HG03097 (cell line): ENCODE data around the gene MAGEA9B.
"Not testable (repeated sequence)": the region's sequence is repeated elsewhere in the genome, so short reads cannot be mapped to it uniquely, and the experiment has no call there.

ENCODE experiments used
- ATAC-seq: cut with Tn5 transposase; IDR thresholded peaks from one replicate; pipeline ENCODE4 v1.9.1; 2021; ENCODE audit not compliant: unreplicated experiment, low FRiP score

The MAGEA9B gene

DNA sequence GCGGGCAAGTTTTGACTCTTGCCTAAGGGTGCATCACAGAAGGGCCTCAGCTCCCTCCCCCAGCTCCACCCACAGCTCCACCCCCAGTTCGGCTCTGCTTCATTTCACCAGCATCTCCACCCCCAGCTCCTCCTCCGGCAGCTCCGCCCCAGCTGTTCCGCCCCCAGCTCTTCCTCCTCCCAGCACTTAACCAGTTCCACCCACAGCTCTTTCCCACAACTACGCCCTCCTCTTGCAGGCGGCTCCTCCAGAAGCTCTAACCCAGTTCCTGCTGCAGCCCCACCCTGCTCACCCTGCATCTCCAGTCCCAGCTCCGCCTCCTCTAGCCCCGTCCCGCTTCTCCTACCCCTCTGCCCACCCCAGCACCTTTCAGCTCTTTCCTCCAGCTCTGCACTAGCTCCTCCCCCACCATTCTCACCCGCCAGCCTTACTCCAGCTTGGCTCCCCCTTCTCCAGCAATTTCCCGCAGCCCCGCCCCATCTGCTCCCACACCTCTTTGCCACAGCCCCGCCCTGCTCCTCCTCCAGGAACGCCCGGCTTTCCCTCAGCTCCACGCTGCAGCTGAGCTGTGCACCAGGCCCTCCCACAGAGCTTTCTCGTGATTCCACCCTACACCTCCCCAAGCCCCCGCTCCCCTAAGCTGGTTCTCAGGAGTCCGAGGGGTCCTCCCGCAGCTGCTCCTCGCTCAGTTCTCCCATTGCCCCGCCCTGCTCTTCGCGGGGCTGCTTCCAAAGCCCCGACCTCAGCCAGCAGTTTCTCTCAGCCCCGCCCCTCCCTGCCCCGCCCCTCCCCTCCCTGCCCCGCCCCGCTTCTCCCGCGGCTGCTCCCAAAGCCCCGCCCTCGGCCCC lies 47.8 kb downstream of the MAGEA9B start:
- ATAC-seq = peak; percentile 40

DNA sequence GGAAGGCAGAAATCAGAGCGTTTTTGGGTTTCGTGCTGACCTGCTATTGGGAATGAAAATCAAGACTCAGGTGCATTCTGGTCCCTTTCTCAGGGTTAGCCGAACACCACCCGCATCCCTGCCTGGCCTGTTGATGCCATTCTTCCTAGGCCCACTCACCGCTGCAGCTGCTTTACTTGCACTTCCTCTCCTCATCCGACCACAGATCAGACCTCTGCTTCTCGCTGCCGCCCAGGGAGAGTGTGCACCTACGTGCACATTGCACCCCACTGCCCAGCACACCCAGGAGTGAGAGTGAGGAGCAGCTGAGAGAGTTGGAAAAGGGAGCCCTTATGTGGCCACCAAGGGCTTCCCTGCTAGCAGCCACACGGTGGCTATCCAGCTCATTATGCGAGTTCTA lies 49.8 kb downstream of the MAGEA9B start:
- not testable (repeated sequence) for ATAC-seq

DNA sequence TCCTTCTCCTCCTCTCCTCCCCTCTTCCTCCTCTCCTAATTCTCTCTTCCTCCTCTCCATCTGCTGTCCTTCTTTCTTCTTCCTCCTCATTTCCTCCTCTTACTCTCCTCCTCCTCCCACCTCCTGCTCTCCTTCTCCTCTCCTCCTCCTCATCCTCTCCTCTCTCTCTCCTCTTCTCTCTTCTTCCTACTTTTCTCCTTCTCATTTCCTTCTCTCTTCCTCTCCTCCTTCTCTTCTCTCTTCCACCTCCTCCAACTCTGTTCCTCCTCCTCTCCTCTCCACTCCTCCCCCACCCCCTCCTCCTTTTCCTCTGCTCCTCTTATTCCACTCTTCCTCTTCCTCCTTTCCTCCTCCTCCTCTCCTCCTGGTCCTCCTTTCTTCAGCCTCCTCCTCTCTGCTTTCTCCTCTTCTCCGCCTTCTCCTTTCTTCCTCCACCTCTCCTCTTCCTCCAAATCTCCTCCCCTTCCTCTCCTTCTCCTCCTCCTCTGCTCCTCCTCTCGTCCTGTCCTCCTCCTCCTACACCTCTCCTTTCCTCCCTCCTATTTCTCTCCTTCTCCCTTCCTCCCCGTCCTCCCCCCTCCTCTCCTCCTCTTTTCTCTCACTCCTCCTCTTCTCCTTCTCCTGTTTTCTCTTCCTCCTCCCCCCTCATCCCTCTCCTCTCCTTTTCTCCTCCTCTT lies 52.2 kb downstream of the MAGEA9B start:
- not testable (repeated sequence) for ATAC-seq

DNA sequence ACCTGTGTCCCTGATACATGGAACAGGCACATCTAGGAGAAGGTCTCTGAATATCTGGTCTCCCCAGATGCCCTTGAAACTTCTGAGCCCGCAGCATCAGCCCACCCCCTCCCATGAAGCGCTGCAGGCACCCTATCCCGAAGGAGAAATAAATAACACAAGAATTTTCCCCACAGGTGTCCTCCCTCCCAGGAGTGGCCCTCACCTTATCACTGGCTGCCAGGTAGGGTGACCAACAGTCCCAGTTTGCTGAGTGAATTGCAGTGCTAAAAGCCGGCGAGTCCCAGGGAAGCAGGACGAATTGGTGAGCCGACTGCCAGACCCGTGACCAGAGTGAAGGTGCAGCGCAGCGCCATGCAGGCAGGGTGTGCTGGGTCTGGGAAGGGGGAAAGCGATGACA lies 53.3 kb downstream of the MAGEA9B start:
- ATAC-seq = not testable (repeated sequence)

DNA sequence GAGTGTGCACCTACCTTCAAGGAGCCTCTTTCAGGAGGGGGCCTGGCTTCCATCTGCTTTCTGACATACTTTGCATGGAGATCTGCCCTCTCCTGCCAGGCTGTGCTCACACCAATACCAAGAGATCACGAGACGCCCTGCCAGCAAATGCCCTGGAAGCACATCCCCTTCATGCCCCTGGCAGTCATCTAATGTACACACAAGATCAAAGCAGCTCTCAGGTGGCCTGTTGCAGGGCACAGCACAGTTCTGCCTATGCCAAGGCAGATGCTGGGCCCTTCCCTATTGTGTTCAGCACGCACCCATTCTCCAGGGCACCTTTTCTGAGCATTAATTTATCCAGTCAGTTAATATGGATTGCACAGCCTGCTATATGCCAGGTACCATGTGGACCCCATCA lies 54.4 kb downstream of the MAGEA9B start:
- not testable (repeated sequence) for ATAC-seq
